ENCODE data around the gene ANAPC16.

ANAPC16 gene

GRCh38 chr10:72259491-72260238, 43.9 kb downstream of the ANAPC16 start:
- FAIRE-seq (no peak), DNase-seq (ENCODE audit: insufficient read length, low spot score) (no peak)
- TF ChIP-seq, protein P1, sequence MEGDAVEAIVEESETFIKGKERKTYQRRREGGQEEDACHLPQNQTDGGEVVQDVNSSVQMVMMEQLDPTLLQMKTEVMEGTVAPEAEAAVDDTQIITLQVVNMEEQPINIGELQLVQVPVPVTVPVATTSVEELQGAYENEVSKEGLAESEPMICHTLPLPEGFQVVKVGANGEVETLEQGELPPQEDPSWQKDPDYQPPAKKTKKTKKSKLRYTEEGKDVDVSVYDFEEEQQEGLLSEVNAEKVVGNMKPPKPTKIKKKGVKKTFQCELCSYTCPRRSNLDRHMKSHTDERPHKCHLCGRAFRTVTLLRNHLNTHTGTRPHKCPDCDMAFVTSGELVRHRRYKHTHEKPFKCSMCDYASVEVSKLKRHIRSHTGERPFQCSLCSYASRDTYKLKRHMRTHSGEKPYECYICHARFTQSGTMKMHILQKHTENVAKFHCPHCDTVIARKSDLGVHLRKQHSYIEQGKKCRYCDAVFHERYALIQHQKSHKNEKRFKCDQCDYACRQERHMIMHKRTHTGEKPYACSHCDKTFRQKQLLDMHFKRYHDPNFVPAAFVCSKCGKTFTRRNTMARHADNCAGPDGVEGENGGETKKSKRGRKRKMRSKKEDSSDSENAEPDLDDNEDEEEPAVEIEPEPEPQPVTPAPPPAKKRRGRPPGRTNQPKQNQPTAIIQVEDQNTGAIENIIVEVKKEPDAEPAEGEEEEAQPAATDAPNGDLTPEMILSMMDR (IDR thresholded peaks at IDR 0.05; ENCODE audit: insufficient read depth, missing control alignments), result no peak

- DNase-seq (ENCODE audit: insufficient read length, low spot score) (no peak), FAIRE-seq (no peak)
- TF ChIP-seq, protein P1 (IDR thresholded peaks at IDR 0.05; ENCODE audit: insufficient read depth, missing control alignments), result no peak
These were observed 44.6 kb downstream of the ANAPC16 start for GRCh38 chr10:72260239-72260975.

GRCh38 chr10:72260976-72261783, 45.4 kb downstream of the ANAPC16 start:
- peak; percentile 87 for DNase-seq (ENCODE audit: insufficient read length, low spot score)

DNA sequence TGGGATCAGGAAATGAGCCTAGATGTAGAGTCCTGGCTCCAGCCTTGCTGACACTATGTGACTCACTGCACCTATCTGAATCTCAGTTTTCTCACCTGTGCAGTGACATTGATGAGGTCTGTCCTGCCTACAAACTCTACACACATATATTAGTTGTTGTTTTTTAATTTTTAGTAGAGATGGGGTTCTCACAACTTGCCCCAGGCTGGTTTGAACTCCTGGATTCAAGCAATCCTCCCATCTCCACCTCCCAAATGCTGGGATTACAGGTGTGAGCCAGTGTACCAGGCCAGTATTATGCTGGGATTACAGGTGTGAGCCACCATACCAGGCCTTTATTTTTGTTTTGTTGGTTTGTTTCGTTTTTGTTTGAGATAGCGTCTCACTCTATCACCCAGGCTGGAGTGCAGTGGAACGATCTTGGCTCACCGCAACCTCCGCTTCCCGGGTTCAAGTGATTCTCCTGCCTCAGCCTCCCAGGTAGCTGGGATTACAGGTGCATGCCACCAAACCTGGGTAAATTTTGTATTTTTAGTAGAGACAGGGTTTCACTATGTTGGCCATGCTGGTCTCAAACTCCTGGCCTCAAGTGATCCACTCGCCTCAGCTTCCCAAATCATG, 46.1 kb downstream of the ANAPC16 start:
- FAIRE-seq, result no peak
- DNase-seq (ENCODE audit: insufficient read length, low spot score), result no peak
- TF ChIP-seq, protein P1 (IDR thresholded peaks at IDR 0.05; ENCODE audit: insufficient read depth, missing control alignments), result no peak

More at GRCh38 chr10:72260976-72261783, 45.4 kb downstream of the ANAPC16 start:
- TF ChIP-seq, protein P1 (IDR thresholded peaks at IDR 0.05; ENCODE audit: insufficient read depth, missing control alignments), result peak; percentile 1
- FAIRE-seq, result no peak

DNA sequence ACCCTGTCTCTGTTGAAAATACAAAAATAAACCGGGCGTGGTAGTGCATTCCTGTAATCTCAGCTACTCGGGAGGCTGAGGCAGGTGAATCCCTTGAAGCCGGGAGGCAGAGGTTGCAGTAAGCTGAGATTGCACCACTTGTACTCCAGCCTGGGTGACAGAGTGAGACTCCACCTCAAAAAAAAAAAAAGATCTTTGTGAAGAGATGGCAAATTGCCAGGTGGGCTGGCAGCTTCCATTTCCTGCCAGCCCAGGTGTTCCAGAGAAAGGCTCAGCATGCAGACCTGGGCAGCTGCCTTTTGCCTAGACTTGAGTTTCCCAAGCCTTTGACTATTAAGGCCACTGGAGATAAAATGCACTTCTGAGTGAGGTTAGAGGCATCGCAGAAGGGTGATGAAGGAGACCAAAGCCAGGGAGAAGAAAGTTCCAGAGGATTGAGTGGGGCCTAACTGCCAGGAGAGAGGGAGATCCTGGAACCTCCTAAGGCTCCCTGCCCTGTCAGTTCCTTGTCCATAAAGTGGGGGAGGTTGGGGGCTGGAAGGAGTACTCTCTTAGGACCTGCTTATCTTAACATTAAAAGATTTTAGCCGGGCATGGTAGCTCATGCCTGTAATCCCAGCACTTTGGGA, 47.9 kb downstream of the ANAPC16 start:
- no peak for FAIRE-seq
- TF ChIP-seq, protein P1 (IDR thresholded peaks at IDR 0.05; ENCODE audit: insufficient read depth, missing control alignments), result no peak
- DNase-seq (ENCODE audit: insufficient read length, low spot score), result no peak

GRCh38 chr10:72264536-72264935, 48.7 kb downstream of the ANAPC16 start:
- TF ChIP-seq, protein P1 (IDR thresholded peaks at IDR 0.05; ENCODE audit: insufficient read depth, missing control alignments), result no peak
- DNase-seq (ENCODE audit: insufficient read length, low spot score), result no peak
- FAIRE-seq, result no peak
